ENCODE results near the gene PLXNA4. TPM values are rescaled to one million over a fixed set of nuclear protein-coding genes. Genes with fewer than 3 reads are reported as not detected.

PLXNA4 gene
- total and polyA plus RNA-seq, 2 donors (not counting 1 experiment from before 2014, with no cell fraction given): not detected

- Histone ChIP-seq H3K79me2 (ENCODE audit: control insufficient read depth, insufficient read depth, low read length) (no peaks in the 10 kb centered on the region), H3K4me3 (ENCODE audit: control extremely low read depth in 1 of 5, extremely low read depth in 1 of 5, insufficient read depth in 1 of 5, low read depth in 2 of 5, low read length in 4 of 5) (no peak overlapping the region), H3K36me3 (replicated peaks in 1 of 2; ENCODE audit: control extremely low read depth in 1 of 2, control insufficient read depth in 1 of 2, extremely low read depth in 1 of 2, insufficient read depth in 2 of 2, low read length in 1 of 2) (no peaks in the 10 kb centered on the region), H3K4me2 (replicated peaks; ENCODE audit: low read depth, low read length, poor library complexity, severe bottlenecking) (no peak overlapping the region), H3K27me3 (replicated peaks in 1 of 4; ENCODE audit: control extremely low read depth in 1 of 4, control insufficient read depth in 3 of 4, insufficient read depth in 4 of 4, low read length in 3 of 4) (peaks cover 0 to 3% (median 0%) of the 10 kb centered on the region in 4 experiments), H3K9ac (ENCODE audit: low read length) (no peak overlapping the region), H3K9me3 (ENCODE audit: control extremely low read depth in 1 of 3, control insufficient read depth in 2 of 3, insufficient read depth in 1 of 3, low read length in 2 of 3) (peaks cover 0 to 10% (median 0%) of the 10 kb centered on the region in 3 donors), H3K4me1 (ENCODE audit: control insufficient read depth in 2 of 2, insufficient read depth in 2 of 2, low read length in 2 of 2) (no peaks in the 10 kb centered on the region), H4K20me1 (ENCODE audit: control insufficient read depth, insufficient read depth, low read length, poor library complexity, severe bottlenecking) (no peaks in the 10 kb centered on the region), H2AFZ (ENCODE audit: insufficient read depth, low read depth, low read length, poor library complexity, severe bottlenecking) (no peak overlapping the region), H3K27ac (ENCODE audit: low read length in 2 of 2) (no peak overlapping the region)
- Mint-ChIP-seq H3K27ac (no peak overlapping the region), H3K4me1 (no peaks in the 10 kb centered on the region), H3K4me3 (no peak overlapping the region), H3K9me3 (ENCODE audit: insufficient read depth) (peaks cover 4% of the 10 kb centered on the region), H3K27me3 (peaks cover 6% of the 10 kb centered on the region)
- intact Hi-C loops (cut with micrococcal nuclease): no loop called here
- no peak for ATAC-seq (ENCODE audit: low read depth)
- ChIA-PET POLR2A (no interaction called here), CTCF (no interaction called here)
- TF ChIP-seq CTCF (IDR thresholded peaks at IDR 0.05) (no peak), EZH2 (IDR thresholded peaks at IDR 0.05; ENCODE audit: borderline replicate concordance, insufficient read depth, low read depth, low read length, poor library complexity, severe bottlenecking) (no peak)
- DNase-seq: no peak
Observed at GRCh38 chr7:132246591-132246990, 329.7 kb downstream of the PLXNA4 start.

- Histone ChIP-seq H4K20me1 (ENCODE audit: control insufficient read depth, insufficient read depth, low read length, poor library complexity, severe bottlenecking) (no peaks in the 10 kb centered on the region), H3K4me1 (ENCODE audit: control insufficient read depth in 2 of 2, insufficient read depth in 2 of 2, low read length in 2 of 2) (no peaks in the 10 kb centered on the region), H3K36me3 (replicated peaks in 1 of 2; ENCODE audit: control extremely low read depth in 1 of 2, control insufficient read depth in 1 of 2, extremely low read depth in 1 of 2, insufficient read depth in 2 of 2, low read length in 1 of 2) (no peaks in the 10 kb centered on the region), H2AFZ (ENCODE audit: insufficient read depth, low read depth, low read length, poor library complexity, severe bottlenecking) (no peak overlapping the region), H3K4me3 (ENCODE audit: control extremely low read depth in 1 of 5, extremely low read depth in 1 of 5, insufficient read depth in 1 of 5, low read depth in 2 of 5, low read length in 4 of 5) (no peak overlapping the region), H3K79me2 (ENCODE audit: control insufficient read depth, insufficient read depth, low read length) (no peaks in the 10 kb centered on the region), H3K4me2 (replicated peaks; ENCODE audit: low read depth, low read length, poor library complexity, severe bottlenecking) (no peak overlapping the region), H3K9me3 (ENCODE audit: control extremely low read depth in 1 of 3, control insufficient read depth in 2 of 3, insufficient read depth in 1 of 3, low read length in 2 of 3) (peaks cover 0 to 4% (median 0%) of the 10 kb centered on the region in 3 donors), H3K27me3 (replicated peaks in 1 of 4; ENCODE audit: control extremely low read depth in 1 of 4, control insufficient read depth in 3 of 4, insufficient read depth in 4 of 4, low read length in 3 of 4) (peaks cover 0 to 3% (median 0%) of the 10 kb centered on the region in 4 experiments), H3K9ac (ENCODE audit: low read length) (no peak overlapping the region), H3K27ac (ENCODE audit: low read length in 2 of 2) (no peak overlapping the region)
- H3K9me3 Mint-ChIP-seq (ENCODE audit: insufficient read depth): peaks cover 4% of the 10 kb centered on the region
- no peak overlapping the region for H3K27ac Mint-ChIP-seq
- no peaks in the 10 kb centered on the region for H3K4me1 Mint-ChIP-seq
- ATAC-seq (ENCODE audit: low read depth) (no peak), DNase-seq (no peak)
- TF ChIP-seq EZH2 (IDR thresholded peaks at IDR 0.05; ENCODE audit: borderline replicate concordance, insufficient read depth, low read depth, low read length, poor library complexity, severe bottlenecking): no peak
- TF ChIP-seq CTCF (IDR thresholded peaks at IDR 0.05): no peak
- H3K27me3 Mint-ChIP-seq: peaks cover 6% of the 10 kb centered on the region
- intact Hi-C loops (cut with micrococcal nuclease): no loop called here
- CTCF ChIA-PET: no interaction called here
- POLR2A ChIA-PET: no interaction called here
- no peak overlapping the region for H3K4me3 Mint-ChIP-seq
- 69% methylated on average over 3 of the region's 3 CpGs for WGBS (ENCODE audit: insufficient coverage)
Observed at GRCh38 chr7:132245539-132245938, 330.7 kb downstream of the PLXNA4 start.

Data from B cell (primary cell).